Lower lobe of right lung (tissue), 2 donors: ENCODE results near the gene CCDC141. TPM values are rescaled to one million over a fixed set of nuclear protein-coding genes. Genes with fewer than 3 reads are reported as not detected.

Source experiments
- ATAC-seq, 2 donors: fragments of 200-7000 bp; cut with Tn5 transposase; one replicate each; pipeline ENCODE4 v1.9.1; 2020 to 2022; ENCODE audit warnings: mild to moderate bottlenecking in 2 of 2, moderate library complexity in 2 of 2
- DNase-seq: peaks from one replicate; pipeline ENCODE4 v3.0.0-alpha.2; 2020
- H3K27ac ChIP-seq: fragments of 200-600 bp; one replicate; pipeline ENCODE4 v1.8.0; 2022
- H3K27me3 ChIP-seq: fragments of 200-600 bp; one replicate; pipeline ENCODE4 v1.8.0; 2022; ENCODE audit warnings: low read depth
- H3K36me3 ChIP-seq: fragments of 200-600 bp; one replicate; pipeline ENCODE4 v1.8.0; 2022; ENCODE audit warnings: mild to moderate bottlenecking
- H3K4me1 ChIP-seq: fragments of 200-600 bp; one replicate; pipeline ENCODE4 v1.8.0; 2022
- H3K4me3 ChIP-seq: fragments of 200-600 bp; one replicate; pipeline ENCODE4 v1.8.0; 2022; ENCODE audit warnings: mild to moderate bottlenecking
- H3K9me3 ChIP-seq: fragments of 200-600 bp; one replicate; pipeline ENCODE4 v1.8.0; 2022
- CTCF ChIP-seq: fragments of 200-600 bp; IDR thresholded peaks from one replicate; pipeline ENCODE4 v1.8.0; 2022; ENCODE audit warnings: antibody characterized with exemption, mild to moderate bottlenecking
- intact Hi-C: fragments of 100-400 bp; cut with DNase I; formaldehyde crosslinking; loops from one replicate; pipeline ENCODE4 v1.11.0; 2022
- total RNA-seq: library from RNA; stranded (reverse); fragmentation: NEBNext Ultra II Directional; extraction: Animal tissue kit (Norgen Biotek cat#: 25700); gene quantifications from one replicate; pipeline ENCODE4 v1.2.1, GENCODE V29; 2021
- donor health status: DM: no; HTN: yes; CAD: no; lungs with severe emphysema.

CCDC141 gene
- total RNA-seq, 1 donor from 2014 or later = 40.5 TPM

DNA sequence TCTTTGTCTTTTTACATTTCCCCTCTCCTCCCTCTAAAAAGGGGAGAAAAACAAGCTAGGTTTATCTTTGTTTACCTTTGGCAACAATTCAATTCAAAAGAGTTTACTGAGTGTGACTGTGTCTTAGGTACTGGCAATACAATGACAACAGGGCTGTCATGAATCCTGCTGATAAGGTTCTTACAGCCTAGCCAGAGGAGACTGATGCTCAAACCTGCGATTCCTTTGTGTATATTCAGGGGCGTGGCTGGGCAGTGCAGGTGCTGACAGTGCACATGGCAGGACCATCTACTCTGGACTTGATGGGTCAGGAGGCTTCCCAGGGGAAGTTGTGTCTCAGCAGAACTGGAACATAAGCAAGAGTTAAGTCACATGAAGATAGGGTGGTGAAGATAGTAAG, 219.5 kb downstream of the CCDC141 start:
- intact Hi-C loops = no loop called here
- H3K27ac ChIP-seq = no peak overlapping the region
- DNase-seq (no peak), ATAC-seq (no peak)
- peaks cover 6% of the 10 kb centered on the region for H3K36me3 ChIP-seq
- H3K9me3 ChIP-seq = no peaks in the 10 kb centered on the region
- H3K4me3 ChIP-seq = no peak overlapping the region
- H3K27me3 ChIP-seq = no peaks in the 10 kb centered on the region
- peaks cover 4% of the 10 kb centered on the region for H3K4me1 ChIP-seq
- no peak for TF ChIP-seq CTCF

DNA sequence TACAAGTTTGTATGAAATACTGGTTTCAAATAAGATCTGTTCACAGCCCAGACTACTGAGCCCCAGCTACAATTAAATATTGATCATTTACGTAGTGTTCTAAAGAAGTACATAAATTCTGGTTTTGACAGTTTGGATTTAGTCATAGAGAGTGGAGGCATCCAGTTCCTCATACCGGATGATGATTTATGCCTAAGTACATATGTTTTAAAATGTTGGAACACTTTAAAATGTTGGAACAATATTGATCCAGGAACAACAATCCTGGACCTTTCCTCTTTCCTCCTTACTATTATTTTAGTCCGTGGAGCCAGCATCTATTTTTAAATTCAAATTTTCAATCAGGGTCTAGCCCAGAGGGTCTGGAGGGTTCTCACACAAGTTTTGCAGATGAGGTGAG, 220.0 kb downstream of the CCDC141 start:
- Histone ChIP-seq H3K9me3 (no peaks in the 10 kb centered on the region), H3K27ac (no peak overlapping the region), H3K4me3 (no peak overlapping the region), H3K27me3 (no peaks in the 10 kb centered on the region), H3K4me1 (peaks cover 4% of the 10 kb centered on the region), H3K36me3 (peaks cover 6% of the 10 kb centered on the region)
- ATAC-seq (no peak), DNase-seq (no peak)
- no peak for TF ChIP-seq CTCF
- intact Hi-C loops = no loop called here

GRCh38 chr2:178829299-178829960, 220.5 kb downstream of the CCDC141 start:
- DNase-seq (no peak), ATAC-seq (no peak)
- Histone ChIP-seq H3K27me3 (no peaks in the 10 kb centered on the region), H3K4me3 (no peak overlapping the region), H3K27ac (no peak overlapping the region), H3K9me3 (no peaks in the 10 kb centered on the region), H3K36me3 (peaks cover 6% of the 10 kb centered on the region), H3K4me1 (peaks cover 4% of the 10 kb centered on the region)
- intact Hi-C loops = no loop called here
- TF ChIP-seq CTCF = no peak

DNA sequence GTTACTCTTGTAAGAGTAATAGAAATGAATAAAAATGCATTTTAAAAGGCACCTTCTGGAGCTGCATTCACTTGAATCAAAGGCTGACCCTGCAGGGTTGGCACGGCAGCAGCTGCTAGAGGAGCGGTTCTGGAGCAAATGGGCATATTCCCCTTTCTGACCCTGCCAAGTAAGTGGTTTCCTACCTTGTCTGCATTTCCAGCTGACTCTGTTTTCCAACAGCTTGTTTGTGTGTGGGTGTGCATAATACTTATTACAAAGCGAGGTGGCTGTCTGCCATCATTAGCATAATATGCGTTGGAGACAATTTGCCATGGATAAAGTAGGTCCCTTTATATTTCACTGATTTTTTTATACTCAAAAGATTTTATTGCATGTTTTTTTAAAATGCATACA, 221.5 kb downstream of the CCDC141 start:
- Histone ChIP-seq H3K4me1 (peaks cover 4% of the 10 kb centered on the region), H3K9me3 (no peaks in the 10 kb centered on the region), H3K36me3 (peaks cover 6% of the 10 kb centered on the region), H3K4me3 (no peak overlapping the region), H3K27ac (no peak overlapping the region), H3K27me3 (no peaks in the 10 kb centered on the region)
- intact Hi-C loops = no loop called here
- no peak for DNase-seq
- no peak for TF ChIP-seq CTCF
- ATAC-seq = no peak

DNA sequence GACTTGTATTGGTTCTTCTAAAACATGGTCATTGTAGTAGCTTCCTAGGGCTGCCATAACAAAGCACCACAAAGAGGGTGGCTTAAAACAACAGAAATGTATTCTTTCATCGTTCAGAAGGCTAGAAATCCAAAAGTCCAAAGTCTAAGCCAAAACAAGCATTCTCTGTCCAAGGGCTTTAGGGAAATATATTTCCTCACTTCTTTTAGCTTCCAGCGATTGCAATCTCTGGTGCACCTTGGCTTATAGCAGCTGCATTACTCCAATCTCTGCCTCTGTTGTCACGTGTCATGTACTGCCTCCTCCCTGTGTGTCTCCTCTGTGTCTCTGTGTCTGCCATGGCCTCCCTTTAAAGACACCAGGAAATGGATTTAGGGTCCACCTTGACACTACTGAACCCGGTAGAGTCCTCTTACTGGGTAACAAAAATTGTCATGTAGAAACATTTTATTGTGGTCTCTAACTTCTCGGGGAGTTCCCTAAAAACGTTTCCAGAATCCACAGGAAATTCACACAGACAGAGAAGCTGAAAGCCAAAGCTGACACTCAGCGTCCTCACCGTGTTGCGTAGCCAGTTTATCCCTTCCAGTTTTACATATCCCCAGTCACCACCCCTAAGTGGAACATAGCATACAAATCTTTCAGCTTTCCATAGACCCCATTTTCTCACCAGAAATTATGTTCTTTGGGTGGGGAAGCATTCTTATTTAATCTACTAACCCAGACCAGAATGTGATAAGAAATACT, 222.0 kb downstream of the CCDC141 start:
- ATAC-seq = no peak

More for the DNA sequence above, 222.0 kb downstream of the CCDC141 start:
- intact Hi-C loops = no loop called here
- Histone ChIP-seq H3K27ac (no peak overlapping the region), H3K27me3 (no peaks in the 10 kb centered on the region), H3K9me3 (no peaks in the 10 kb centered on the region), H3K36me3 (peaks cover 6% of the 10 kb centered on the region), H3K4me3 (no peak overlapping the region), H3K4me1 (peaks cover 4% of the 10 kb centered on the region)
- no peak for DNase-seq
- no peak for TF ChIP-seq CTCF
